Measurements from ENCODE around the gene POU2F1.

DNA sequence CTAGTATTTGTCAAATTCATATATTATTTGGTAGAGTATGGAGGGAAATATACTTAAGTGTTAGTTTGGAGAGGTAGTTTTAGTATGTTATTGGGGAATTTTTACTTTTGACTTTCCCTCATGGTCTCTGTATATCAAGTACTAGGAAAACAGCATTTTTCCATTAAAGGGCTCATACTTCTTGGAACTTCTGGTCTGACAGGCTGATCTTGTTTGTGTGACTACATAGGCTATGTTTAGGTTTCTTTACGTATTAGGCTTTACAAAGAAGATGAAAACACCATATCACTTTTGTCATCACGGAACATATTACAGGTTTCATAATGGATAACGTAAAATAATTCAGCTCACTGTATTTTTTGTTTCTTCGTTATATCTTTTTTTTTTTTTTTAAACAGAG is 30.8 kb downstream of the POU2F1 start:
- TF ChIP-seq, protein P1, sequence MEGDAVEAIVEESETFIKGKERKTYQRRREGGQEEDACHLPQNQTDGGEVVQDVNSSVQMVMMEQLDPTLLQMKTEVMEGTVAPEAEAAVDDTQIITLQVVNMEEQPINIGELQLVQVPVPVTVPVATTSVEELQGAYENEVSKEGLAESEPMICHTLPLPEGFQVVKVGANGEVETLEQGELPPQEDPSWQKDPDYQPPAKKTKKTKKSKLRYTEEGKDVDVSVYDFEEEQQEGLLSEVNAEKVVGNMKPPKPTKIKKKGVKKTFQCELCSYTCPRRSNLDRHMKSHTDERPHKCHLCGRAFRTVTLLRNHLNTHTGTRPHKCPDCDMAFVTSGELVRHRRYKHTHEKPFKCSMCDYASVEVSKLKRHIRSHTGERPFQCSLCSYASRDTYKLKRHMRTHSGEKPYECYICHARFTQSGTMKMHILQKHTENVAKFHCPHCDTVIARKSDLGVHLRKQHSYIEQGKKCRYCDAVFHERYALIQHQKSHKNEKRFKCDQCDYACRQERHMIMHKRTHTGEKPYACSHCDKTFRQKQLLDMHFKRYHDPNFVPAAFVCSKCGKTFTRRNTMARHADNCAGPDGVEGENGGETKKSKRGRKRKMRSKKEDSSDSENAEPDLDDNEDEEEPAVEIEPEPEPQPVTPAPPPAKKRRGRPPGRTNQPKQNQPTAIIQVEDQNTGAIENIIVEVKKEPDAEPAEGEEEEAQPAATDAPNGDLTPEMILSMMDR (conservative IDR thresholded peaks at IDR 0.05; ENCODE audit: low read depth in 2 of 2): no peak
- TF ChIP-seq POLR2AphosphoS5 (IDR thresholded peaks at IDR 0.05; ENCODE audit: low read depth) (no peak), EZH2 (IDR thresholded peaks at IDR 0.05; ENCODE audit: low read depth, unreplicated experiment) (no peak), CREB1 (CRISPR knock-in tag; IDR thresholded peaks at IDR 0.05; ENCODE audit: low read depth) (no peak), ZNF331 (CRISPR knock-in tag; IDR thresholded peaks at IDR 0.05; ENCODE audit: low read depth) (no peak), STAT1 (IDR thresholded peaks at IDR 0.05; ENCODE audit: unreplicated experiment) (no peak), EZH2phosphoT487 (IDR thresholded peaks at IDR 0.05; ENCODE audit: unreplicated experiment) (no peak), JUNB (IDR thresholded peaks at IDR 0.05; ENCODE audit: unreplicated experiment) (no peak), ZNF462 (CRISPR knock-in tag; IDR thresholded peaks at IDR 0.05) (no peak), NANOG (IDR thresholded peaks at IDR 0.05; ENCODE audit: borderline replicate concordance) (no peak), ZNF114 (CRISPR knock-in tag; IDR thresholded peaks at IDR 0.05) (no peak)
- TF ChIP-seq, protein P2, sequence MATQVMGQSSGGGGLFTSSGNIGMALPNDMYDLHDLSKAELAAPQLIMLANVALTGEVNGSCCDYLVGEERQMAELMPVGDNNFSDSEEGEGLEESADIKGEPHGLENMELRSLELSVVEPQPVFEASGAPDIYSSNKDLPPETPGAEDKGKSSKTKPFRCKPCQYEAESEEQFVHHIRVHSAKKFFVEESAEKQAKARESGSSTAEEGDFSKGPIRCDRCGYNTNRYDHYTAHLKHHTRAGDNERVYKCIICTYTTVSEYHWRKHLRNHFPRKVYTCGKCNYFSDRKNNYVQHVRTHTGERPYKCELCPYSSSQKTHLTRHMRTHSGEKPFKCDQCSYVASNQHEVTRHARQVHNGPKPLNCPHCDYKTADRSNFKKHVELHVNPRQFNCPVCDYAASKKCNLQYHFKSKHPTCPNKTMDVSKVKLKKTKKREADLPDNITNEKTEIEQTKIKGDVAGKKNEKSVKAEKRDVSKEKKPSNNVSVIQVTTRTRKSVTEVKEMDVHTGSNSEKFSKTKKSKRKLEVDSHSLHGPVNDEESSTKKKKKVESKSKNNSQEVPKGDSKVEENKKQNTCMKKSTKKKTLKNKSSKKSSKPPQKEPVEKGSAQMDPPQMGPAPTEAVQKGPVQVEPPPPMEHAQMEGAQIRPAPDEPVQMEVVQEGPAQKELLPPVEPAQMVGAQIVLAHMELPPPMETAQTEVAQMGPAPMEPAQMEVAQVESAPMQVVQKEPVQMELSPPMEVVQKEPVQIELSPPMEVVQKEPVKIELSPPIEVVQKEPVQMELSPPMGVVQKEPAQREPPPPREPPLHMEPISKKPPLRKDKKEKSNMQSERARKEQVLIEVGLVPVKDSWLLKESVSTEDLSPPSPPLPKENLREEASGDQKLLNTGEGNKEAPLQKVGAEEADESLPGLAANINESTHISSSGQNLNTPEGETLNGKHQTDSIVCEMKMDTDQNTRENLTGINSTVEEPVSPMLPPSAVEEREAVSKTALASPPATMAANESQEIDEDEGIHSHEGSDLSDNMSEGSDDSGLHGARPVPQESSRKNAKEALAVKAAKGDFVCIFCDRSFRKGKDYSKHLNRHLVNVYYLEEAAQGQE (IDR thresholded peaks at IDR 0.05; ENCODE audit: unreplicated experiment): no peak
- TF ChIP-seq, protein P3, sequence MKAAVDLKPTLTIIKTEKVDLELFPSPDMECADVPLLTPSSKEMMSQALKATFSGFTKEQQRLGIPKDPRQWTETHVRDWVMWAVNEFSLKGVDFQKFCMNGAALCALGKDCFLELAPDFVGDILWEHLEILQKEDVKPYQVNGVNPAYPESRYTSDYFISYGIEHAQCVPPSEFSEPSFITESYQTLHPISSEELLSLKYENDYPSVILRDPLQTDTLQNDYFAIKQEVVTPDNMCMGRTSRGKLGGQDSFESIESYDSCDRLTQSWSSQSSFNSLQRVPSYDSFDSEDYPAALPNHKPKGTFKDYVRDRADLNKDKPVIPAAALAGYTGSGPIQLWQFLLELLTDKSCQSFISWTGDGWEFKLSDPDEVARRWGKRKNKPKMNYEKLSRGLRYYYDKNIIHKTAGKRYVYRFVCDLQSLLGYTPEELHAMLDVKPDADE (IDR thresholded peaks at IDR 0.05): no peak
